SIG-M5 (cell line): ENCODE data around the gene PLEKHH2.
A peak's percentile ranks its signal among the peaks of the same experiment; 100 is the strongest.
"Not testable (repeated sequence)": the region's sequence is repeated elsewhere in the genome, so short reads cannot be mapped to it uniquely, and the experiment has no call there.

ENCODE experiments used
- DNase-seq: peaks from one replicate; lab custom pipeline; 2025; lab: John Stamatoyannopoulos, UW

The PLEKHH2 gene

GRCh38 chr2:43637030-43637803 is at the start of gene PLEKHH2:
TSS of gene PLEKHH2 (plus strand) at chr2:43637260. CDS start at chr2:43644674, 7,414 bp downstream.
- no peak for DNase-seq

- no peak for DNase-seq
Observed at GRCh38 chr2:43592443-43592842, 44.6 kb upstream of the PLEKHH2 start.

DNA sequence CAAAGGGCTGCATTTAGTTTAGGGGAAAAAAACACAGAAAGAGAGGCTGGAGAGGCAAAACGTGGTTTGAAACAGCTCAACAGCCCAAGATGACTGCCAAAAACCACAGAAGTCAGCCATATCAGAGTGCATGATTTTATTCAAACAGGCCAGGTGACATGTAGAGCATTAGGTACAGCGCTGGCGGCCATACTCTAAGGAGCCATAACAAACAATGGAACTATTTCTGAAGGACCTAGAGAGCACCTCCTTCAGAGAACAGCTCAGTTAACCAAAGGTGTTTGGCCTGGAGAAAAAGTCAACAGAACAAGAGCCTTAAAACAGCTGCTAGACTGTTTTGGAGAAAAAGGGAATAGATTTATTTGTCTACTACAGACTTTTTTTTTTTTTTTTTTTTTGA is 43.8 kb upstream of the PLEKHH2 start:
- DNase-seq = no peak

DNA sequence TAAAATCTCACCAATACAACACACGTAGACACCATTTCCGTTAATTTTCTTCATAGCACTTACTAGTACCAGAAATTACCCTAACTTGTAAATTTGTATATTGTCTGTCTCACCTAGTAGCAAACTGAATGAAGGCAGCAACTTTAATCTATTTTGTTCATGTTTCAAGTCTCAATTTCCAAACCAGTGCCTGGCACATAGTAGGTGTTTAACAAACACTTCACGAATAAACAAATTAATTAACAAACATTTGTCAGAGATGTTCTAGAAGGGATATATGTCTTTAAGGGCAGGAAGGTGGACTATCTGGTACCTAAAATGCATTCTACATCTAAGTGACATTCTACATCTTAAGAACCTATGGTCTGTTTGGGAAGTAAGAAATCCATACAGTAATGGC is 42.2 kb upstream of the PLEKHH2 start:
- DNase-seq = no peak

DNA sequence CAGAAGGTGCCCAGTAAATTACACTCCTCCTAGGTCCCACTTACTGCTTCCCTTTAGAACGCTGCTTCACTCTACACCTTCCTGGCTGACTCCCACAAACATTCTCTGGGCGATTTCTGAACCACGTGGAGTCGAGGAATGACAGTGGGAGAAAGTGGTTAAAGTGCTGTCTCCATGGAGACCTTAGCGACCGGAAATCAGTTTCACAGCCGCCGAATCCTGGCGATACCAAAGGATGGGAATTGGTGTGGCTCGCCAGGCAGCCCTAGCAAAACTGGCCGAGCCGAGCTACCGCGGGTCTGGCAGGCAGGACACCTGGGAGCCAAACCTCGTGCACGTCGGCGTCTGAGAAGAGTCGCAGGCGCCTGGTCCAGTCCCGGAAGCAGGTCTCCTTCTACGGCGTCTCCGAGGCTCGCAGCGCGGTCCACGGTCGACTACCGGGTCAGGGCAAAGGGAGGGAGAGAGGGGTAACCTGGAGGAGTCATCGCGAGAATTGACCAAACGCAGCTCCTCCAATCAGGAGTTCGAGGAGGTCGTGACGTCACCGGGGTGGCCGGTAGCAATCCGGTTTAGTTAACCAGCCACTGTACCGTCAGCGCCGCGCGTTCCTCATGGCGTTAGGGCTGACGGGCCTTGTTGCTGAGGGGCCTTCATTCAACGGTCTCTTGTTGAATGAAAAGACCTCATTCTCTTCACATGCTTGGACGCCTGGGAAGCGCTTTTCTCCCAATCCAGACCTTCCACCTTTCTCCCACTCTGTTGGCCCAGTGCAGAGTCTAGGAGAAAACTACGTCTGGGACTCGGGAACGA is 41.3 kb upstream of the PLEKHH2 start, which contains the start of gene THADA:
THADA (minus strand) TSS at position 436 of the 810 bp plus-strand sequence. CDS start 3,646 bp downstream, outside the sequence.
- peak; percentile 86 for DNase-seq

DNA sequence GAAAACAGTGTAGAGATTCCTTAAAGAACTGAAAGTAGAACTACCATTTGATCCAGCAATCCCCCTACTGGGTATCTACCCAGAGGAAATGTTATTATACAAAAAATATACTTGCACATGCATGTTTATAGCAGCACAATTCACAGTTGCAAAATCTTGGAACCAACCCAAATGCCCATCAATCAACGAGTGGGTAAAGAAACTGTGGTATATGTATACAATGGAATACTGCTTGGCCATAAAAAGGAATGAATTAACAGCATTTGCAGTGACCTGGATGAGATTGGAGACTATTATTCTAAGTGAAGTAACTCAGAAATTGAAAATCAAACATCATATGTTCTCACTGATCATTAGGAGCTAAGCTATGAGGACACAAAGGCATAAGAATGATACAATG is 36.5 kb upstream of the PLEKHH2 start:
- DNase-seq = not testable (repeated sequence)

DNA sequence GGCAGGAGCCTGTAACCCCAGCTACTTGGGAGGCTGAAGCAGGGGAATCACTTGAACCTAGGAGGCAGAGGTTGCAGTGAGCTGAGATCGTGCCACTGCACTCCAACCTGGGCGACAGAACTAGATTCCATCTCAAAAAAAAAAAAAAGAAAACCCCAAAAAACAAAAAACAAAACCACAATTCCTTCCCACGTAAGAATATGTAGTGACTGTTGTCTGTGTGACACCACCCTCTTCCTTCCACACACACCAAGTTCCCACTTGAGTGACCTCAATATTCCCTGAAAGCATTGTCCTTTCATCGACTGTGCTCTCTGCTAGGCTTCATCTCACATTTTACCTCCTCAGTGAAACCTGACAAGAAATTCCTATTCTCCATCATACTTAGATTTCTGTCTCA is 32.4 kb upstream of the PLEKHH2 start:
- DNase-seq = no peak

- DNase-seq = no peak
Observed at GRCh38 chr2:43605079-43605655, 31.9 kb upstream of the PLEKHH2 start.

GRCh38 chr2:43605851-43606250 is 31.2 kb upstream of the PLEKHH2 start:
- no peak for DNase-seq

DNA sequence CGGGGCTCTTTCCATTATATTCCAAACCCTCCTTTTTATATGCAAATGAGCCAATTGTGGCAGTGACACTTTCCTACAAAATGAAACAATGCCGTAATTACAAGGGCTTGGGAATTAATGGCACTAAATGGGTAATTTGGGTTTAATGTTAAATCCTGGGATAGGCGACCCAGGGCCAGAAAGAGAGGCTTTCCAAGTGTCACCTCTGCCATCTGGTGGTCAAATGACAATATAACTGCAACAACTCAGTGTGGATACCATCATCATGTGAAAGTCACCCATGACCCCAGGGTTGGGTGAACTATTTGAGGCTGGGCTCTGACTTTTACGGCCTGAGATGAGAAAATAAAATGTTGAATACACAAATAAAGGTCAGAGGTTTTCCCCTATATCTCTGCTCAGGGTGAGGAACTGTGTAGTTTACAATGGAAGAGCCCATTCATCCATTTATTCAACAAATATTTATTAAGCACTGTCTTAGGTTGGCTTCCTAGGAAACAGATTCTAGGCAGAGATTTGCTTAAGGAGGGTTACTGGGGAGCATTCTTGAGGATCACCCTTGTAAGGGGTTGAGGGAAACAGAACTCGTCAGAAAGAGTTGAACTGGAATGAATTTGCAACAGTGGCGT is 27.7 kb upstream of the PLEKHH2 start:
- no peak for DNase-seq

- no peak for DNase-seq
Observed at GRCh38 chr2:43610361-43610760, 26.7 kb upstream of the PLEKHH2 start.

DNA sequence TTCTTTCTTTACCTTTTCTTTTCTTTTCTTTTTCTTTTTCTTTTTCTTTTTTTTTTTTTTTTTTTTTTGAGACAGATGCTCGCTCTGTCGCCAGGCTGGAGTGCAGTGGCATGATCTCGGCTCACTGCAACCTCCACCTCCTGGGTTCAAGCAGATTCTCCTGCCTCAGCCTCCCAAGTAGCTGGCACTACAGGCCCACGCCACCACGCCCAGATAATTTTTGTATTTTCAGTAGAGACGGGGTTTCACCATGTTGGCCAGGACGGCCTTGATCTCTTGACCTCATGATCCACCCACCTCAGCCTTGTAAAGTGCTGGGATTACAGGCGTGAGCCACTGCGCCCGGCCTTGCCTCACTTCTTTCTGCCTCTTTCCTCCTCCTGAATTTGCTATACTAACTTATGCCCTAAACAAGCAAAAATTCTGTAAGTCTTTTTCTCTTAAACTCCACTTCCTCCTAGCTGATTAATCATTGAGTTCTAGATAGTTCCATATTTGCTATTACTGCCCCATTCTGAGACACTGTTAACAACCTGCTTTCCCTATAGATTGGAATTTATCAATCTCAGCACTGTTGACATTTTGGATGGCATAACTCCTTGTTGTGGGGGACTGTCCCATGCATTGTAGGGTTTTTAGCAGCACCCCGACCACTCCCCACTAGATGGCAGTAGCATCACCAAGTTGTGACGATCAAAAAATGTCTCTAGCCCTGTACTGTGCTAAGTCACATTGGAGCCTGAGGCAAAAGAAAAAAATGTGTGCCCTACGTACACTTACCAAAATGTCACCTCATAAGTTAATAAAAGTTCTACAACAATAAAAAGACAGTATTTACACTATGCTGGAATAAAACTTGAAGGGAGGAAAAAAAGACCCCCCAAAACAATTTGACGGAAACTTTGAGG is 24.8 kb upstream of the PLEKHH2 start:
- DNase-seq = no peak

DNA sequence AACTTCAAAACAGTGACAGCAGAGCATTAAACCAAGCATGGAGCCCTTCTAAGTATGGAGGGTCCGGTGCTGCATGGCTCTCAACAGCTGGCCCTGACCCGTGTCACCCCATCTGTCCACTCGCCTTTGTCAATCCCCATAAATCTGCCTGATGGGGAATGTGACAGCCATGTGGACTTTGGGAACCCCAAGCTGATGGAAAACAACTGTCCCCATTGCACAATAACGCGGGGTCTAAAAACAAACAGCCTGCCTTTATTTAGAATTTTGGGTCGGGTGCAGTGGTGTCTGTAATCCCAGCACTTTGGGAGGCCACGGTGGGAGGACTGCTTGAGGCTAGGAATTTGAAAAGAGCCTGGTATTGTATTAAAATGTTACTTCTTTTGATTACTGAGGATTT is 24.1 kb upstream of the PLEKHH2 start:
- no peak for DNase-seq

DNA sequence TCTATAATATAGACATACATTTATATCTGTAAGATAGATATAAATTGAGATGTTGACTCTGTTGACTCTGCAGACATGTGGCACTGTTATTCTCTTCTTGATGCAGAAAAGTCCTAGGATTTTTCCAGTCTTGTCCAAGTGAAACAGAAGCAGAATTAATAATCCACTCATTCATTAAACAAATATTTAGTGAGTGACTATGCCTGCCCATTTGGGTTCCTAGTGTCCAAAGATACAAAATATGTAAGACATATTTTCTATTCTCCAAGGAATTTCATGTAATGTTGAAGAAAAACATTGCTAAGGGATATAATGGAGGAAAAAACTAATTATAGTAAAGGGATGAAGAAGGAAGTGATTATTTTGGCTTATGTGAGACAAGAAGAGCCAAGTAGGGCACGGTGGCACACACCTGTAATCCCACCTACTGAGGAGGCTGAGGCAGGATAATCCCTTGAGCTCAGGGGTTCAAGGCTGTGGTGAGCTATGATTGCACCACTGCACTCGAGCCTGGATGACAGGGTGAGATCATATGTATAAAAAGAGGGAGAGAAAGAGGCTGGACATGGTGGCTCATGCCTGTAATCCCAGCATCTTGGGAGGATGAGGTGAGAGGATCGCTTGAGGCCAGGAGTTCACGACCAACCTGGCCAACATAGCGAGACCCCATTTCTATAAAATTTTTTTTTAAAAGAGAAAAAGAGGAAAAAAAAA is 19.9 kb upstream of the PLEKHH2 start:
- no peak for DNase-seq

GRCh38 chr2:43619511-43619910 is 17.5 kb upstream of the PLEKHH2 start:
- no peak for DNase-seq

DNA sequence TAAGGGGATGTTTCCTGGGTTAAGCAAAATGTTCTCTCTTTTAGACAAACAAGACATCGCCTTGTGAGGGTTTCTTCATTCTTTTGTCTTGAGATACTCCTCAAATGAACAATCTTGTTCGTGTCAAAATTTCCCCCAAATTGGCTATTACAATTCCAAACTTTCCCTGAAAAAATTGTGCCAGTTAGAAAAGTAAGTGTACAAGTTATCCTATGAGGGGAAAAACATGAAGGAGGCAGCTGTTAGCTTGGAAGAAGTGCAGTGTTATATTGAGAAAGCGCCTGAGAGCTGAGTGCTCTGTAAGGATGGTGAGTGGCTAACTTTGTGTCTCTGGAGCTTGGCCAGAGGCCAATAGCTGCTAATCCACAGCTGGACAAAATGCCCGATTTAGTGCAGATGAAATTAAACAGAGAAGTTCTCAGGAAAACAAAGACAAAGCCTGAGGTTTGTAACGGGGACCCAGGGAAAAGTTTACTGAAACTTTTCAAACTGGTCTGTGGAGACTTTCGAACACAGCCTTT is 14.1 kb upstream of the PLEKHH2 start:
- no peak for DNase-seq

- no peak for DNase-seq
Observed at GRCh38 chr2:43631618-43632317, 5.3 kb upstream of the PLEKHH2 start.

DNA sequence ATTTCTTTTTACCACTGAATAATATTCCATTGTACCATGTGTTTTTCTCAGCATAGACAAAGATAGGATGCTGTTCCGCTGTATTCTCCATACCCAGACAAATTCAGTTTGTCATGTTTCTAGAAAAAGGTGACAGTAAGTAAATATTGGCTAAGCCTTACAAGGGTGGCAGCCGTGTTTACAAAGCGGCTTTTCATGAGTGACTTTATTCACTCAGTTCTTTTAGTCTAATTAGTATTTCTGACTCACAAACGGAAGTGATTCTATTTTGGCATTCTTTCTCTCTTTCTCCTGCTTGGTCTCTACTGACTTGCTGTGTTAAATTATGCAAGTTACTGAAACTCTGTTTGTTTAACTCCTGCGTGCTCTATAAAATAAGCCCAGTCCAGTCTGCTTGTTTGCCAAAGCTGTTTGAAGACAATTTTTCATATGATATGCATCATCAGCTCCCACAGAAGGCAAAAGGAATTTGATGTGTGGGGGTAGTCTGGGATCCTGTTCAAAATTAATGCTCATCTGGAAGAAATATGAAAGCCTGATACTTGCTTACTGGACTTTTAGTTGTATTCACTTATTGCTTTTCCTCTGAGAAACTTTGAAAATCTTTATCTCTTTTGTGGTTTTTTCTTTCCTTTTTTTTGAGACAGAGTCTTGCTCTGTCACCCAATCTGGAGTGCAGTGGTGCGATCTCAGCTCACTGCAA is 2.3 kb upstream of the PLEKHH2 start:
- DNase-seq = peak; percentile 31

DNA sequence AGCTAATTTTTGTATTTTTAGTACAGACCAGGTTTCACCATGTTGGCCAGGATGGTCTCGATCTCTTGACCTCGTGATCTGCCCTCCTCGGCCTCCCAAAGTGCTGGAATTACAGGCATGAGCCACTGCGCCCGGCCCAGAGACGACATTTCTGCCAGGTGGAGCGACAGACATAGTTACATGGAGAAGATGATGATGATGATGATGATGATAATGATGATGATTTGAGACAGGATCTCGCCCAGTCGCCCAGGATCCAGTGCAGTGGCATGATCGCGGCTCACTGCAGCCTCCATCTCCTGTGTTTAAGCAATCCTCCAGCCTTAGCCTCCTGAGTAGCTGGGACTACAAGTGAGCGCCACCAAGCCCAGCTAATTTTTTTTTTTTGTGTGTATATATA is 907 bp upstream of the PLEKHH2 start:
- not testable (repeated sequence) for DNase-seq
